GM12874 (cell line): ENCODE measurements around the gene MEF2D.

Experiments used
- TF ChIP-seq, protein P1 (sequence below): IDR thresholded peaks from 2 replicates; pipeline ENCODE4 v1.5.1; 2011; ENCODE audit warnings: low read depth, mild to moderate bottlenecking, control low read depth, low read length, moderate library complexity; ENCODE audit not compliant: insufficient read depth

The MEF2D gene

GRCh38 chr1:156430303-156430702 is 70.3 kb downstream of the MEF2D start:
- TF ChIP-seq, protein P1, sequence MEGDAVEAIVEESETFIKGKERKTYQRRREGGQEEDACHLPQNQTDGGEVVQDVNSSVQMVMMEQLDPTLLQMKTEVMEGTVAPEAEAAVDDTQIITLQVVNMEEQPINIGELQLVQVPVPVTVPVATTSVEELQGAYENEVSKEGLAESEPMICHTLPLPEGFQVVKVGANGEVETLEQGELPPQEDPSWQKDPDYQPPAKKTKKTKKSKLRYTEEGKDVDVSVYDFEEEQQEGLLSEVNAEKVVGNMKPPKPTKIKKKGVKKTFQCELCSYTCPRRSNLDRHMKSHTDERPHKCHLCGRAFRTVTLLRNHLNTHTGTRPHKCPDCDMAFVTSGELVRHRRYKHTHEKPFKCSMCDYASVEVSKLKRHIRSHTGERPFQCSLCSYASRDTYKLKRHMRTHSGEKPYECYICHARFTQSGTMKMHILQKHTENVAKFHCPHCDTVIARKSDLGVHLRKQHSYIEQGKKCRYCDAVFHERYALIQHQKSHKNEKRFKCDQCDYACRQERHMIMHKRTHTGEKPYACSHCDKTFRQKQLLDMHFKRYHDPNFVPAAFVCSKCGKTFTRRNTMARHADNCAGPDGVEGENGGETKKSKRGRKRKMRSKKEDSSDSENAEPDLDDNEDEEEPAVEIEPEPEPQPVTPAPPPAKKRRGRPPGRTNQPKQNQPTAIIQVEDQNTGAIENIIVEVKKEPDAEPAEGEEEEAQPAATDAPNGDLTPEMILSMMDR, result no peak

- TF ChIP-seq, protein P1, result no peak
Observed at GRCh38 chr1:156429313-156430060, 71.1 kb downstream of the MEF2D start.

- TF ChIP-seq, protein P1, result no peak
Observed at GRCh38 chr1:156428746-156429288, 71.8 kb downstream of the MEF2D start.

DNA sequence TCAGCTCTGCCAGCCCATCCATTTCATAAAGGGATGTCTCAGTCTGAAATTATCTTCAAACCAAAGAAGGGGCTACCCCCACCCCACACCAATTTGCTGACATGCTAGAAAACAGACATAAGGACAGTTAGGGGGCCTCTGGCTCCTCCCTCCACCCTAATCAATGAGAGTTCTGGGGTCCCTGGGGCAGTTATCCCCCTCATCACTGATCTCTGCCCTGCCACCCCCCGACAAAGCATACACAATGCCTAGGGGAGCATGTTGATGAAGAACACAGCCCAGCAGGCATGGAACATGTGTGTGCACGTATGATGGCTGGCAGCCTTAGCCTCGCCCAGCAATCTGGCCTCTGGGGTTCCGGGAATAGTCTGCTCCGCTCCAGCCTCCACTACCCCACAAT is 72.6 kb downstream of the MEF2D start:
- TF ChIP-seq, protein P1, result no peak

DNA sequence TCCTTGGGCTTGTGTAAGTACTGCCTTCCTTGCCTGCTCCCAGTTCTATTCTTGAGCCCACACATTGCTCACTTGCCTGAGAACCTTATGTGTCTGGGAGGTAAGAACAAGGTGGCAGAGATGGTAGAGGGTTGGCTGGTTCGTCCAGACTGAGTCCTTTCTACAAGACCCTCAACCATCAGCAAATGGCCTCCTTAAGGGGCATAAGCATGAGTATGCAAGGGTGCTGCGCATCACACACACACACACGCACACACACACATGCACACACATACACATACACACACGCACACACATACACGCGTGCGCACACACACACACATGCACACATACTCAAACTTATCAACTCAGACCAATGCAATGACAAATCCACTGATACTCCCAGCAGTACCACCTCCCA is 74.6 kb downstream of the MEF2D start:
- TF ChIP-seq, protein P1, result no peak

- TF ChIP-seq, protein P1, result no peak
Observed at GRCh38 chr1:156424806-156425432, 75.7 kb downstream of the MEF2D start.

DNA sequence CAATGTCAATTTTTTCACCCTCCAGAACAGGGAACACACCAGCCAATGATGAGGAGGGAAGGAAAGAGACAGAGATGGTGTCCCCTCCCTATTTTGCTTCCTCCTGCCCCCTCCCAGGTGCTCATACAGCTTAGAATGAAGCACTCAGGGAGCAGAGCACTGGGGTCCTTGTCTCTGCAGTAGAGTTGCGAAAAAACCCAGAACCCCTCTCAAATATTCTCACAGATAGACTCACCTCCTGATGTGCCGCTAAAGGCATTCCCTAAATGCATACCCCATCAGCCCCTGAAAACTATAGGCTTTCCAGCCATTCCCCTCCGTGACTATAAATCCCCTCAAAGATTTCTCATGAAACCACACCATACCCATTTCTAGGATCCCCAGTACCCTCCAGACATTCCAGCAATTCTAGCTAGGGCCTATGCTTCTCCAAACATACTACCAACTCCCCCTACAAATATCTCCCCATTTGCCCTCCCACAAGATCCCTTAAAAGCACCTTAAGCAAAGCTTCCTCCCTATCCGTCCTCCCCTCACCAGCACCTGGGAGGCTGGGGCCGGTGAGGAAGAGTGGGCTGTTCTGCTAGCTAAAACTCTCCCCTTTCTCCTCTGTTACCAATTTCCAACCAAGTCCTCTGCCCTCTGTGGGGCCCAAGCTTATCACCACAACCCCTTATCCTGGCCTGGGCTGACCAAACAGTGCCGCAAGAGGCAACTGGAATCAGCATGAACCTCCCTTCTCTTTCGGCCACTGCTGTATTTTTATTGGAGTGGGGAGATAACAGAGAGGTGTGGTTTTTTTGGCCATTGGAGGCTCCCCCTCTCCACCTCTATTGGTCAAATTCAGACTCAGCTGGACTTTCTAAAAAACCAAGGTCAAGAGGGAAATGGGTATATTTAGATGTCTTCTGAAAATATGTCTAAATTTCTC is 76.9 kb downstream of the MEF2D start:
- TF ChIP-seq, protein P1, result no peak
